GM18519 (cell line): ENCODE data around the gene TMEM51.

Experiments used
- ATAC-seq: cut with Tn5 transposase; IDR thresholded peaks from one replicate; pipeline ENCODE4 v1.9.1; 2021; ENCODE audit warnings: mild to moderate bottlenecking, moderate library complexity; ENCODE audit not compliant: unreplicated experiment, low FRiP score

Gene TMEM51

DNA sequence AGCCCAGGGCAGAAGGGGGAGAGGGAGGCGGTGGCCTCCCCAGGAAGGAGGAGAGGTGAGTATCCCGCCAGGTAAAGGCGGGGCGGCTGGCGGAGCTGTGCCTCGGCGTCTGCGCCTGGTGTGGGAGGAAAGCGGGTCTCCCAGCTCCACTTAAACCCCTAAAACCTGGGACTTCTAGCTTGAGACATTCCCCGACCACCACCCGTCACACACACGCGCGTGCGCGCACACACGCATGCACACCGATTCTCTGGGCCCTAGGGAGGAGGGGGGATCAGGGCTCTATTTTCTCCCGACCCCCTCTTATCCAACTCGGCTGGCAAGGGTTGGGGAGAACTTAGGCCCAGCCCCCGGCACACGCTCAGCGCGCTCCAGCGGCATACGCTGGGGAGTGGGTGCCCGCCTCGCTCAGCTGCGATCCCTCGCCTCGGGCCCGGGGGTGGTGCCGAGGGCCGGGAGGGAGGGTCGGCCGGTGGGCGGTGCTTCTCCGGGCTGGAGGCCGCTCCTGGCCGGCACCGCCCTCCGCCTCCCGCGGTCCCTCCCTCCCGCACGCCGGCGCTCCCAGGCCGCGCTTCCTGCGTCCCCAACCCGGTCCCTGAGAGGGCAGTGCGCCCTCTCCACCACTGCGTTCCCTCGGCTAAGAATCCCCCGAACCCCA lies at the start of gene TMEM51:
TSS of gene TMEM51 (plus strand) at position 564 of the 658 bp plus-strand sequence. CDS start 61,341 bp downstream, outside the sequence.
- ATAC-seq: no peak

- ATAC-seq: no peak
Measured at GRCh38 chr1:15103906-15104305, 49.6 kb upstream of the TMEM51 start.

- ATAC-seq: no peak
Measured at GRCh38 chr1:15104768-15105167, 48.8 kb upstream of the TMEM51 start.

GRCh38 chr1:15106608-15107007 lies 46.9 kb upstream of the TMEM51 start:
- ATAC-seq: no peak

GRCh38 chr1:15107058-15107687 lies 46.4 kb upstream of the TMEM51 start:
- no peak for ATAC-seq

GRCh38 chr1:15107911-15108310 lies 45.6 kb upstream of the TMEM51 start:
- ATAC-seq: no peak

DNA sequence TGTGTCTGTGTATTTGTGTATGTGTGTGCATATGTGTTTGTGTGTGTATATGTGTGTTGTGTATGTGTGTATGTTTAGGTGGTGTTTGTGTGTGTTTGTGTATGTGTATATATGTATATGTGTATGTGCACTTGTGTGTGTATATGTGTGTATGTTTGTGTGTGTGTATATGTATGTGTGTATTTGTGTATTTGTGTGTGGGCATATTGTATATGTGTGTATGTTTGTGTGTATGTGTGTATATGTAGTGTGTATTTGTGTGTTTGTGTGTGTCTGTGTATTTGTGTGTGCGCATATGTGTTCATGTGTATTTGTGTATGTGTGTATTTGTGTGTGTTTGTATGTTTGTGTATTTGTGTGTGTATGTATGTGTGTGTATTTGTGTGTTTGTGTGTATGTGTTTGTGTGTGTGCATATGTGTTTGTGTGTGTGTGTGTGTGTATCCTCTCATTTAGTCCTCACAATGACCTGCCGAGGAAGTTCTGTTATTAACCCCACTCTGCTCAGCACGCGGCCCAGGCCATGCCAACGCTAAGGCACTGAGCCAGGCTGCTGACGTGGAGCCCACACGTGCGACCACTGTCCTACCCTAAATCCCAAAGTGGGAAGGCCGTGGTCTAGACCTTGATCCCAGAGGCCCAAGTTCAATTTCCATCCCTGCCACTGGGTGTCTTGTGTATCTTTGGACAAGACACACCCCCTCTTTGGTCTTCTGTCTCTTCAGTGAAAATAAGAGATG lies 43.2 kb upstream of the TMEM51 start:
- ATAC-seq: no peak

DNA sequence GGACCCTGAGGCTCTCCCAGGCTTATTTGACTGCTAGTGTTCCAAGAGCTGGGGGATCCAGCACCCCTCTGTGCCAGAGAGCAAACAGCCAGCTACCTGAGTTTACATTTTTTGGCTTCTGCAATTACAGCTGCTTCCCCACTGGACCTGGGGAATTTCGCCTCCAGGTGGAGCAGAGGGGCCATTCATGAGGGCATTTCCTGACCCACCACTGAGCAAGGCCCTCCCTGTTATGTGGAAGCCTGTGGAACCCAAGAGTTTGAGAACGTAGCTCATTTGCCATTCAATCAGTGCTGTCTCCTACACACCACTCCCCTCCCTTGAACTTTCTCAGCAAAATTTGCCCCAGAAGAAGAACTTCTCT lies 42.7 kb upstream of the TMEM51 start:
- no peak for ATAC-seq

GRCh38 chr1:15113146-15113545 lies 40.4 kb upstream of the TMEM51 start:
- ATAC-seq: no peak

GRCh38 chr1:15114884-15115283 lies 38.7 kb upstream of the TMEM51 start:
- ATAC-seq: no peak

DNA sequence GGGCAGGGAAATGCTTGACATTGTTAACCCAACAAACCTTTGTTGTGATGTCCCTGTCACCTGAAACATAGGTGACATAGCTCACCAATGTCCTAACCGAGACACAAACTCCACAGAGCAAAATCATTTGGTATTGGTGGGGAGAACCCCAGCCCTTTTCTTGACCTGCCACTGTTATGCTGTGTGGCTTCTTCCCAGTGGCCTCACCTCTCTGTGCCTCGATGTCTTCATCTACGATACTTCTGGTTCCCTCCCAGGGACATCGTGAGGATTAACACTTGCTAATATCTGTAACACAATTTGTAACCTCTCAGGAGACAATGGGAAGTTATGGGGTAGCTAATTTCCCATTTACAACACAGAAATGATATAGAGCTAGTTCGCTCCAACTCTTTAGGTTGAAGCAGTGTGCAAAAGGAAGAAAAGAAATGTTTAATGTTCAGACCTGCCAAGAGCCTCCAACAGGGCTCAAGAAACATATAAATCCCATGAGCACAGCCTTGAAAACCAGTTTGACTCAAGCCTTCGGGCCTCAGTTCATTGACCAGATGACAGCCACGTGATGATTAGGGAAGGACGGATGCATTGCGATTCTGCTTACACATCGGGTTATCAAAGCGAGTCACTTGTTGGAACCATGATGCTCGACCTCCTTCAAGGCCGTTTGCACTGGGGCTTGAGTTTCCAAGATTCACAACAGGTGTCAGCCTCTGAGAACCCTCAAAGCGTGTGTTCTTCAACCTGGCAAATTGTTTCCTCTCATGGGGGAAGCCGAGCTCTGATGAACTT lies 37.8 kb upstream of the TMEM51 start:
- no peak for ATAC-seq

- ATAC-seq: no peak
Measured at GRCh38 chr1:15116966-15117365, 36.6 kb upstream of the TMEM51 start.

- ATAC-seq: no peak
Measured at GRCh38 chr1:15117671-15118325, 35.7 kb upstream of the TMEM51 start.

GRCh38 chr1:15118579-15118978 lies 35.0 kb upstream of the TMEM51 start:
- no peak for ATAC-seq

DNA sequence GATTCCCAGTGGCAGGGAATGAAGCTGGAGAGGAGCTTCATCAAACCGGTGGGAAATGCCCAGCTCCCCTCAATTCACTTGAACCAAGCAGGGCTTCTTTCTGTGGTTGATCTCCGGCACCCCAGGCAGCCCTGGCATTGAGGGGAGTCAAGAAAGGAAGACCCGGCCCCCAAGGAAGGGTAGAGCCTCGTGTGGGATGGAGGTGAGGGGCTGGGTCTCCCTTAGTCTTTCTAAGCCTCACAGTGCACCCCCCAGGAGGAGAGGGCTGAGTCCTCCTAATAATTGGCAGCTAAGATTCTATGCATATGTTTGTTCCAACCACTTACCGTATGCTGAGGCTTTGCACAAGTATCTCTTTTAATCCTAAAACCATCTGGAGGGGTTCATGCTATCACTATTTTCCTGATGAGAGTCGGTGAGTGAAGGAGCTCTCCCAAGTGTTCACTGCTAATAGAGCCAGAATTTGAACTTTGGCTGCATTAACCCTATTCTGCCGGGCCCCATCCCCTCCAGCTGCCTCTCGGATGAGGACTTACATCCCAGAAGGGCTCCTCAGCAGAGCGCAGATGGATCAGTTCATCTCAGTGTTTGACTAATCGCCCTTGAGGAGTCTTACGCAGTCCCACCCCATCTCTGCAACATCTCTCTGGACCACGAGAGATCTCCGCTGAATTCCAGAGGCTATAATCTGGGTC lies 33.1 kb upstream of the TMEM51 start:
- no peak for ATAC-seq

GRCh38 chr1:15122331-15122730 lies 31.2 kb upstream of the TMEM51 start:
- ATAC-seq: no peak

- no peak for ATAC-seq
Measured at GRCh38 chr1:15123270-15123669, 30.3 kb upstream of the TMEM51 start.

DNA sequence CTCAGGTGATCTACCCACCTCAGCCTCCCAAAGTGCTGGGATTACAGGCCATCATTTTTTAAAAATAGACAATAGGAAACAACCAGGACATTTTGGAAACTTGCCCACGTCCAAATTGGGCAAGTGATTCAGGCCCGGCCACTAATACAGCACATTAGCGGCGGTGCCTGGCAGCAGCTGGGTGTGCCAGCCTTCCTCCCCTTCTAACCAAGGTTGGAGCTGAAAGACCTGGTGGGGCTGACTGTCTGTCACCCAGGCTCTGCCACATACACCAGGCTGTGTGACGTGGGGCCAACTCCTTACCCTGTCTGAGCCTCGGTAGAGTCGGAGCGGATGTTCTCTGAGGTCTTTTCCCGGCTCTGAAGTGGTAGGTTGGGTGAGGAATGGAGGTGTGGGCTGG lies 29.6 kb upstream of the TMEM51 start:
- ATAC-seq: no peak

- ATAC-seq: no peak
Measured at GRCh38 chr1:15124362-15125100, 29.0 kb upstream of the TMEM51 start.
